Uterus (tissue), 4 donors: ENCODE measurements around the gene TGFBR3L. TPM values are rescaled to one million over a fixed set of nuclear protein-coding genes. Genes with fewer than 3 reads are reported as not detected.

Experiments used
- DNase-seq, 2 donors: peaks; one replicate each; pipeline ENCODE4 v3.0.0-alpha.2; 2019 to 2020
- H3K27ac ChIP-seq, 2 donors: fragments of 200-600 bp; sonication (generic); 1 replicate in 1 of 2; 2 replicates in 1 of 2; pipeline ENCODE4 v1.5.1; 2016 to 2018
- H3K27me3 ChIP-seq, 2 donors: fragments of 200-600 bp; sonication (generic); one replicate each; pipeline ENCODE4 v1.5.1; 2018 to 2019; ENCODE audit warnings: control low read depth in 1 of 2
- H3K36me3 ChIP-seq, 2 donors: fragments of 200-600 bp; sonication (generic); one replicate each; pipeline ENCODE4 v1.5.1; 2019; ENCODE audit warnings: control low read depth in 1 of 2
- H3K4me1 ChIP-seq, 2 donors: fragments of 200-600 bp; sonication (generic); one replicate each; pipeline ENCODE4 v1.5.1; 2018 to 2019; ENCODE audit warnings: control low read depth in 1 of 2
- H3K4me3 ChIP-seq, 2 donors: fragments of 200-600 bp; sonication (generic); 1 replicate in 1 of 2; 2 replicates in 1 of 2; pipeline ENCODE4 v1.5.1; 2018 to 2019; ENCODE audit warnings: mild to moderate bottlenecking in 1 of 2
- H3K9me3 ChIP-seq, 2 donors: fragments of 200-600 bp; sonication (generic); one replicate each; pipeline ENCODE4 v1.5.1; 2019; ENCODE audit warnings: control low read depth in 1 of 2
- POLR2A ChIP-seq, 2 donors: fragments of 450-650 bp; IDR thresholded peaks; one replicate each; pipeline ENCODE4 v1.6.1; 2016; ENCODE audit warnings: antibody characterized with exemption in 2 of 2, mild to moderate bottlenecking in 1 of 2, moderate library complexity in 1 of 2
- intact Hi-C: fragments of 100-400 bp; cut with DNase I; formaldehyde crosslinking; loops from one replicate; pipeline ENCODE4 v1.15.1; 2023; ENCODE audit warnings: low total_unique reads
- total RNA-seq, 4 donors: library from RNA; depleted of rRNA in 3 of 4; stranded (reverse); fragments of >200 nt in 3 of 4; gene quantifications; one replicate each; pipeline versions ENCODE4 v1.1.0 to v1.2.4, GENCODE V29; 2014 to 2023
- TF ChIP-seq, protein P1 (sequence below), 4 experiments: fragments of 200-600 bp in 2 of 4; fragments of 450-650 bp in 2 of 4; sonication (generic) in 2 of 4; IDR thresholded peaks; one replicate each; pipeline ENCODE4 v1.5.1; 2016 to 2019; ENCODE audit warnings: antibody characterized with exemption in 4 of 4, mild to moderate bottlenecking in 2 of 4, moderate library complexity in 1 of 4
- donor health status: DM: yes; HTN: yes; CAD: no.

The TGFBR3L gene
- total RNA-seq, 4 donors from 2014 or later = 5.2 TPM; not detected in 3

DNA sequence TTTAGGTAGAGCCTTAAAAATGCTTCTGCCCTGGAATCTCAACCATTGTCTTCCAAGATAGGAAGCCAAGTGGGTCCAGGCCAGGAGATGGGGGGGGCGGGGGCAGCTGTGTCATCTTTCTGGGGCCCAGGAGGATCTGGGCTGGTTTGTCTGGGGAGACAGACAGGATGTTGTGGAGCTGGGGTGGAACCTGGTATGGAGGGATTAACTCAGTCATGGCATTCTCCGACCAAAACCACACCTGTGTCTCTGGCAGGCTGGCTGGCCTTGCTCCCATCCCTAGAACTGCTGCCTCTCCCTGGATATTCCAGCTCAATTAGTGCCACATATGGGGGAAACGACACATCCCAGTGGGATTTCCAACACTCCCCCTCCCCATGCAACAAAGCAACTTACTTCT is 13.7 kb upstream of the TGFBR3L start:
- Histone ChIP-seq H3K27me3 (no peaks in the 10 kb centered on the region), H3K27ac (no peak overlapping the region), H3K4me1 (peaks cover 10 to 14% of the 10 kb centered on the region in 2 donors), H3K36me3 (no peaks in the 10 kb centered on the region), H3K9me3 (no peaks in the 10 kb centered on the region), H3K4me3 (no peak overlapping the region)
- TF ChIP-seq POLR2A (IDR thresholded peaks at IDR 0.05) = no peak
- intact Hi-C loops = no loop called here
- no peak for DNase-seq

DNA sequence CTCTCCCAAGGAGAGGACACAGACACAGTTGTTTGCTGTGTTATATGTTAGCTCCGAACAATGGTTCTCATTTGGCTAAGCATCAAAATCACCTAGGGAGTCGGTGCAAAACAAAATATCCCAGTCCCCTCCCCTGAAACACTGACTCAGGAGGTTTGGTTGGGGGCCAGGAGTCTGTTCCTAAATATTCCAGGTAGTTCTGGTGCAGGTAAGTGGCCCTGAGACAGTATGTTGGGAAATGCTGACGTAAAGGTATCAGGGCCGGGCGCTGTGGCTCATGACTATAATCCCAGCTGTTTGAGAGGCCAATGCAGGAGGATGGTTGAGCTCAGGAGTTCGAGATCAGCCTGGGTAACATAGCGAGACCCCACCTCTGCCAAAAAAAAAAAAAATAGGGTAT is 13.3 kb upstream of the TGFBR3L start:
- intact Hi-C loops = no loop called here
- Histone ChIP-seq H3K27me3 (no peaks in the 10 kb centered on the region), H3K9me3 (no peaks in the 10 kb centered on the region), H3K36me3 (no peaks in the 10 kb centered on the region), H3K4me3 (no peak overlapping the region), H3K27ac (no peak overlapping the region), H3K4me1 (peaks cover 10 to 14% of the 10 kb centered on the region in 2 donors)
- no peak for TF ChIP-seq POLR2A (IDR thresholded peaks at IDR 0.05)
- TF ChIP-seq, protein P1, sequence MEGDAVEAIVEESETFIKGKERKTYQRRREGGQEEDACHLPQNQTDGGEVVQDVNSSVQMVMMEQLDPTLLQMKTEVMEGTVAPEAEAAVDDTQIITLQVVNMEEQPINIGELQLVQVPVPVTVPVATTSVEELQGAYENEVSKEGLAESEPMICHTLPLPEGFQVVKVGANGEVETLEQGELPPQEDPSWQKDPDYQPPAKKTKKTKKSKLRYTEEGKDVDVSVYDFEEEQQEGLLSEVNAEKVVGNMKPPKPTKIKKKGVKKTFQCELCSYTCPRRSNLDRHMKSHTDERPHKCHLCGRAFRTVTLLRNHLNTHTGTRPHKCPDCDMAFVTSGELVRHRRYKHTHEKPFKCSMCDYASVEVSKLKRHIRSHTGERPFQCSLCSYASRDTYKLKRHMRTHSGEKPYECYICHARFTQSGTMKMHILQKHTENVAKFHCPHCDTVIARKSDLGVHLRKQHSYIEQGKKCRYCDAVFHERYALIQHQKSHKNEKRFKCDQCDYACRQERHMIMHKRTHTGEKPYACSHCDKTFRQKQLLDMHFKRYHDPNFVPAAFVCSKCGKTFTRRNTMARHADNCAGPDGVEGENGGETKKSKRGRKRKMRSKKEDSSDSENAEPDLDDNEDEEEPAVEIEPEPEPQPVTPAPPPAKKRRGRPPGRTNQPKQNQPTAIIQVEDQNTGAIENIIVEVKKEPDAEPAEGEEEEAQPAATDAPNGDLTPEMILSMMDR (IDR thresholded peaks at IDR 0.05) = no peak
- no peak for DNase-seq

DNA sequence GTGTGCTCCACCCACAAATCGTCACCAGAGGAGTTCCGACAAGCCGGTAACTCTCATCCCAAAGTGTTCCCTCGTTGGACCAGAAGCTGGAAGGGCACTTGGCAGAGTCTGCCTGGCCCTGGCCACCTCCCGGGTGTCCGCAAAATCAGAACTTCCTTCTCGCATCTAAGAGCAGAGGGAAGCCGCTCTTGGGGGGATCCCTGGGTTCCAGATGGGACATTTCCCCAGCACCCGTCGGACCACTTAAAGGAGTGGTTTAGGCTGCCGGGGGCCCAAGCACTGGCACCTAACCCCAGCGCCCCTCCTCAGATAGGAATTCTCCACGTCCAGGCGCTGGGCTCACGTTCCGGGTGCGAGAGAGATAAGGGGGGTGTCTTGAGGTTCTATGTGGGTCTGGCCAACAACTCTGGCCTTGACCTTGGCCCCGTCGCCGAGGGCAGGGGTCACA is 11.8 kb upstream of the TGFBR3L start:
- Histone ChIP-seq H3K36me3 (no peaks in the 10 kb centered on the region), H3K9me3 (no peaks in the 10 kb centered on the region), H3K27me3 (no peaks in the 10 kb centered on the region), H3K4me1 (peaks cover 10 to 14% of the 10 kb centered on the region in 2 donors), H3K4me3 (peak overlapping the region; percentile 47), H3K27ac (peak overlapping the region; percentile 81 to 85)
- TF ChIP-seq POLR2A (IDR thresholded peaks at IDR 0.05) = no peak
- TF ChIP-seq, protein P1 (IDR thresholded peaks at IDR 0.05) = no peak
- intact Hi-C loops = no loop called here
- peak in 1 of 2 donors; percentile 39 for DNase-seq

DNA sequence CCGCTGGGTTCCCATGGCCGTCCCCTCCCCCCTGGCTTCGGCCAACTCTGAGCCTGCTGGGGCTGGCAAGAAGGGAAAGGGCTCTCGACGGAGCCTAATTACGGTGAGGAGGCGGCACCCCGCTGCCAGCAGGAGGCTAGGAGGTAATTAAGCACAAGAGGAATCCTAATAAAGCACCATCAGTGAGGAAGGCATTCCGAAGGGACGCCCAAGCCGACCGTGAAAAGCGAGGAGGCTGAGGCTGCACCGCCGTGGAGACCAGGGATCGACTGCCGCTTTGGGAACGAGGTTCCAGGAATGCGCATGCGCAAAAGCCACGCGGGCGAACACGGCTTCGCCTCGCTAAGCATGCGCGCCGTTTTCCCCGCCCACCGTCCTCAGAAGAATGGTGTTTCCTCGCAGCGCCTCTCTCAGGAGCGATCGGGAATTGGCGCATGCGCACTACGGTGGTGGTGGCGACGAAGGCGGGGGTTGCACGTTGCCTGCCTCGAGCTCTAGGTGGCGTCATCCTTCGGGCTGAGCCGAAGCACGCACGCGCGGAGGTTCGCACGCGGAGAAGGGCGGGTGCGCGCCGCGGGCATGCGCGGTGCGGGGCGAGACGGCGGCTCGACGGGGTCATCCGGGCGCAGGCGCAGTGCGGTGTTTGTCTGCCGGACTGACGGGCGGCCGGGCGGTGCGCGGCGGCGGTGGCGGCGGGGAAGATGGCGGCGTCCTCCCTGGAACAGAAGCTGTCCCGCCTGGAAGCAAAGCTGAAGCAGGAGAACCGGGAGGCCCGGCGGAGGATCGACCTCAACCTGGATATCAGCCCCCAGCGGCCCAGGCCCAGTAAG is 11.2 kb upstream of the TGFBR3L start, which contains the start of gene MAP2K7:
Gene MAP2K7, plus strand, starts transcription at position 634 of the 830 bp plus-strand sequence. Its CDS starts 68 bp downstream, at position 702.
- intact Hi-C loops = no loop called here
- peak within 1 kb of the TSS; percentile 57 to 79 for H3K4me3 ChIP-seq
- no peaks in the 10 kb centered on the region for H3K27me3 ChIP-seq
- TF ChIP-seq, protein P1 (IDR thresholded peaks at IDR 0.05) = peak; percentile 60 to 91 (median 66)
- peak; percentile 67 to 89 for TF ChIP-seq POLR2A (IDR thresholded peaks at IDR 0.05)
- H3K4me1 ChIP-seq = peaks cover 10 to 14% of the 10 kb centered on the region in 2 donors
- DNase-seq = peak; percentile 100
- no peaks in the 10 kb centered on the region for H3K9me3 ChIP-seq
- peak within 1 kb of the TSS; percentile 83 to 90 for H3K27ac ChIP-seq
- H3K36me3 ChIP-seq = no peaks in the 10 kb centered on the region

DNA sequence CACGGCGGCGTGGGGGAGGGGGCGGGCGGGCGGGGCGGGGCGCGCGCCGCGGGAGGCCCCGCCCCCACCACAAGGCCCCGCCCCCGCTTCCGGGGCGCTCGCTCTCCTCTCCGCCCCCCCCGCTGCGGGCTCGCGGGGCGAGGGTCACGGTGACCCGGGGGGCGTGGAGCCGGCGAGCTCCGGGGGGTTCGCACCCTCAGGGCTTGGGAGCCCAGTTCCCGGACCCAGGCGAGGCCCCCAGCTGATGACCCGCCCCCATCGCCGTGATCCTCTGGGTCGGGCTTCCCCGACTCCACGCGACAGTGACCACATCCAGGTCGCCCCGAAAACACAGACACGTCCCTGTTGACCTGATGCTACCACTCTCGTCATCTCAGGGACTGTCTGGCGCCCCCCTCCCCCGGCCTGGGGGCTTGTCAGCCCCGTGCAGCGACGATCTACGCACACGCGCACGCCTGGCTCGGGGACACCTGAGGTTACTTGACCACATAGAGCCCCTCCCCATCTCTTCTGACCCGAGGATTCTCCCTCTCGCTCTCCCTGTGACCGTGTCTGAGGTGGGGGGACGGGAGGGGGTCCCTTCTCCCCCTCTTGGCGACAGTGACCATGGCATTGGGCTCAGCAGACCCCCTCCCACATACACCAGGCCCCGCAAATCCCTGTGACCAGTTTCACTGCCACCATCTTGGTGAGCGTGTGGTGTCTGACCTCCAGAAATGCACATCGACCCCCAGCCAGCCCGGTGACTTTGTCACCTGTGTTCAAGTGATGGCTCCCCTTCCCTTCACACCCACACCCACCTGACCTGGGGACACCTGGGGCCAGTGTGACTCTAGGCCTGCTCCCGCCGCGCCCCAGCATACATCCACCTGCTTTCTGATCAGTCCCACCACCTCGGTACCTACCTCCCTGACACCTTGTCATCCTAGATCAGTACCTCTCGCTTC is 10.3 kb upstream of the TGFBR3L start:
- DNase-seq = peak; percentile 58 to 72
- H3K27ac ChIP-seq = peak overlapping the region; percentile 83 to 90
- no peaks in the 10 kb centered on the region for H3K9me3 ChIP-seq
- H3K27me3 ChIP-seq = no peaks in the 10 kb centered on the region
- H3K36me3 ChIP-seq = no peaks in the 10 kb centered on the region
- intact Hi-C loops = no loop called here
- H3K4me3 ChIP-seq = peak overlapping the region; percentile 57 to 79
- TF ChIP-seq, protein P1 (IDR thresholded peaks at IDR 0.05) = no peak
- TF ChIP-seq POLR2A (IDR thresholded peaks at IDR 0.05) = no peak
- peaks cover 10 to 14% of the 10 kb centered on the region in 2 donors for H3K4me1 ChIP-seq
